ENCODE results near the gene ACLY. TPM values are rescaled to one million over a fixed set of nuclear protein-coding genes. Genes with fewer than 3 reads are reported as not detected.

Gene ACLY
- total RNA-seq (2022) (67.7 and 67.9 TPM in 2 replicates), Bru-seq, nascent RNA (percentile 63 among the genes with signal in this experiment), BruChase-seq, experiment 1, labeled RNA remaining after a 6-hour chase (percentile 87 among the genes with signal in this experiment), BruChase-seq, experiment 2, labeled RNA remaining after a 2-hour chase (percentile 76 among the genes with signal in this experiment)
- long read RNA-seq, full-length matches to known transcripts, result 89 of 147 reads
- long read RNA-seq, partial matches to known transcripts, result 40 of 147 reads
- long read RNA-seq, other reads (novel, unspliced or antisense), result 18 of 147 reads

DNA sequence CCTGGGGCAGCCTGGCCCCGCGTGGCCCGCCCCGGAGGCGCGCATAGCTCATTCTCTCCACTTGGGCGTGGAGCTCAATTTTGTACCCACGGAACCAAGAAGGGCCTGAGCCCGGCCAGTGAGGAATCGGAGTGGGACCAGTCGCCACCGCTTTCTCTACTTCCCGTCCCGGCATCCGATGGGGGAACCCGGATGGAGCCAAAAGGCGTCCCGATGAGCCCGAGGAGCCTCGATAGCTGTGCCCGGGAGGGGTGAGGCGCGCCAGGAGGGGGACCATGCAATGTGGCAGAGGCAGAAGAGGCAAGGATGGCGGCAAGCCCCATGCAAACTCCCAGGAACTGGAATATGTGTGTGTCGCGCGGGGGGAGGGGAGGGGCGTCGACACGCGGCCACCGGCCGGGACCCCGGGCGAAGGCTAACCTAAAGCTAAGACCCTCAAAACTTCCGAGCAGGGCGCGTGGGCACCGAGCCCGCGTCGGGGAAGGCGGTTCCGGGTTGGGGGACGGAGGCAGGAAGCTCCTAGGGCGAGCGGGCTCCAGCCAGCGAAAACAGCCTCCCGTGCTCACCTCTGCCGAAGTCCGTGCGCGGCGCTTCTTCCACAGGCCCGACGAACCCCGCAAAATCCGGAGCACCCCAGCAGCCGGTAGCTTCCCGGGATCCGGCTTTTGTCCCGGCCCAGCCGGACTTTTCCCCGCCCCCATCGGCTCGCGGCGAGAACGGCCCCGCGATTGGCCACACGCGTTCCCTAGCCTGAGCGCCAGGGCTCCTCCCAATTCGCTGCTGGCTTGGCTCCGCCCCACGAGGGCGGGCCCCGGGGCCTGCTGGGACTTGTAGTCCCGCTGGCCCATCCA is at the start of gene ACLY:
Gene ACLY, minus strand, starts transcription at position 638 of the 851 bp plus-strand sequence. CDS start 5,078 bp downstream, outside the sequence.
- H3K27ac Mint-ChIP-seq (ENCODE audit: low read depth, unreplicated experiment), result peak within 1 kb of the TSS; percentile 78
- TF ChIP-seq, protein P1, sequence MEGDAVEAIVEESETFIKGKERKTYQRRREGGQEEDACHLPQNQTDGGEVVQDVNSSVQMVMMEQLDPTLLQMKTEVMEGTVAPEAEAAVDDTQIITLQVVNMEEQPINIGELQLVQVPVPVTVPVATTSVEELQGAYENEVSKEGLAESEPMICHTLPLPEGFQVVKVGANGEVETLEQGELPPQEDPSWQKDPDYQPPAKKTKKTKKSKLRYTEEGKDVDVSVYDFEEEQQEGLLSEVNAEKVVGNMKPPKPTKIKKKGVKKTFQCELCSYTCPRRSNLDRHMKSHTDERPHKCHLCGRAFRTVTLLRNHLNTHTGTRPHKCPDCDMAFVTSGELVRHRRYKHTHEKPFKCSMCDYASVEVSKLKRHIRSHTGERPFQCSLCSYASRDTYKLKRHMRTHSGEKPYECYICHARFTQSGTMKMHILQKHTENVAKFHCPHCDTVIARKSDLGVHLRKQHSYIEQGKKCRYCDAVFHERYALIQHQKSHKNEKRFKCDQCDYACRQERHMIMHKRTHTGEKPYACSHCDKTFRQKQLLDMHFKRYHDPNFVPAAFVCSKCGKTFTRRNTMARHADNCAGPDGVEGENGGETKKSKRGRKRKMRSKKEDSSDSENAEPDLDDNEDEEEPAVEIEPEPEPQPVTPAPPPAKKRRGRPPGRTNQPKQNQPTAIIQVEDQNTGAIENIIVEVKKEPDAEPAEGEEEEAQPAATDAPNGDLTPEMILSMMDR (IDR thresholded peaks at IDR 0.05; ENCODE audit: unreplicated experiment), result no peak
- H3K9me3 Mint-ChIP-seq (ENCODE audit: unreplicated experiment), result no peaks in the 10 kb centered on the region
- H3K4me3 Mint-ChIP-seq (ENCODE audit: unreplicated experiment), result peak within 1 kb of the TSS; percentile 87
- CTCF ChIA-PET, result interaction anchor here (0.6 to 0.8 kb wide), 4 partner anchors 45 to 313 kb away, joined by 3 to 5 read pairs (median 3); no protein-coding TSS in a partner anchor
- H3K27me3 Mint-ChIP-seq (ENCODE audit: insufficient read depth, unreplicated experiment), result no peaks in the 10 kb centered on the region
- DNase-seq (ENCODE audit: unreplicated experiment), result peak; percentile 98
- intact Hi-C loops (cut with micrococcal nuclease), result no loop called here
- H3K4me1 Mint-ChIP-seq (ENCODE audit: insufficient read depth, unreplicated experiment), result peaks cover 30% of the 10 kb centered on the region
- POLR2A ChIA-PET, result interaction anchor here (0.7 to 6.0 kb wide), 31 partner anchors 10 to 1081 kb away, joined by 3 to 101 read pairs (median 4); partner anchors contain the start of genes CNP, DNAJC7, EIF1 and JUP
- TSS peak; percentile 66 for BruUV-seq (replicated peaks)
- peaks cover 13% of the 10 kb centered on the region for H3K36me3 Mint-ChIP-seq (ENCODE audit: insufficient read depth, unreplicated experiment)

DNA sequence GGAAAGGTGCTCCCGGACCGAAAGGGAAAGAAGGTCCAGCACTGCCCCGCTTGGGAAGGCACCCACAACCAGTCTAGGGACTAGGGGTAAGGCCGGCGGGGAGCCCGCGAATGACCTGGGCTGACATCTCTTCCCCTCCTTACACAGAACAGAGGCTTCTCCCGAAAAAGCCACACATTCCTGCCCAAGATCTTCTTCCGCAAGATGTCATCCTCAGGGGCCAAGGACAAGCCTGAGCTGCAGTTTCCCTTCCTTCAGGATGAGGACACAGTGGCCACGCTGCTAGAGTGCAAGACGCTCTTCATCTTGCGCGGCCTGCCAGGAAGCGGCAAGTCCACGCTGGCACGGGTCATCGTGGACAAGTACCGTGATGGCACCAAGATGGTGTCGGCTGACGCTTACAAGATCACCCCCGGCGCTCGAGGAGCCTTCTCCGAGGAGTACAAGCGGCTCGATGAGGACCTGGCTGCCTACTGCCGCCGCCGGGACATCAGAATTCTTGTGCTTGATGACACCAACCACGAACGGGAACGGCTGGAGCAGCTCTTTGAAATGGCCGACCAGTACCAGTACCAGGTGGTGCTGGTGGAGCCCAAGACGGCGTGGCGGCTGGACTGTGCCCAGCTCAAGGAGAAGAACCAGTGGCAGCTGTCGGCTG is 49.3 kb upstream of the ACLY start:
- H3K27me3 Mint-ChIP-seq (ENCODE audit: insufficient read depth, unreplicated experiment), result no peaks in the 10 kb centered on the region
- peak overlapping the region; percentile 79 for H3K4me3 Mint-ChIP-seq (ENCODE audit: unreplicated experiment)
- H3K4me1 Mint-ChIP-seq (ENCODE audit: insufficient read depth, unreplicated experiment), result peaks cover 25% of the 10 kb centered on the region
- CTCF ChIA-PET, result interaction anchor here (1.0 to 1.1 kb wide), 2 partner anchors 23 to 49 kb away, joined by 3 read pairs; partner anchors contain the start of gene DNAJC7
- TF ChIP-seq, protein P1 (IDR thresholded peaks at IDR 0.05; ENCODE audit: unreplicated experiment), result no peak
- H3K27ac Mint-ChIP-seq (ENCODE audit: low read depth, unreplicated experiment), result peak overlapping the region; percentile 70
- peak; percentile 29 for DNase-seq (ENCODE audit: unreplicated experiment)
- POLR2A ChIA-PET, result interaction anchor here (0.6 to 8.5 kb wide), 11 partner anchors 8 to 1160 kb away, joined by 3 to 138 read pairs (median 11); partner anchors contain the start of genes ACLY, DHX58, DNAJC7 and KAT2A
- intact Hi-C loops (cut with micrococcal nuclease), result loop anchor here (2.0 kb wide), 1 partner anchor 49 kb away; the partner anchor contains the start of gene DNAJC7
- no peaks in the 10 kb centered on the region for H3K9me3 Mint-ChIP-seq (ENCODE audit: unreplicated experiment)
- H3K36me3 Mint-ChIP-seq (ENCODE audit: insufficient read depth, unreplicated experiment), result peaks cover 53% of the 10 kb centered on the region
- BruUV-seq (replicated peaks), result no TSS peak

DNA sequence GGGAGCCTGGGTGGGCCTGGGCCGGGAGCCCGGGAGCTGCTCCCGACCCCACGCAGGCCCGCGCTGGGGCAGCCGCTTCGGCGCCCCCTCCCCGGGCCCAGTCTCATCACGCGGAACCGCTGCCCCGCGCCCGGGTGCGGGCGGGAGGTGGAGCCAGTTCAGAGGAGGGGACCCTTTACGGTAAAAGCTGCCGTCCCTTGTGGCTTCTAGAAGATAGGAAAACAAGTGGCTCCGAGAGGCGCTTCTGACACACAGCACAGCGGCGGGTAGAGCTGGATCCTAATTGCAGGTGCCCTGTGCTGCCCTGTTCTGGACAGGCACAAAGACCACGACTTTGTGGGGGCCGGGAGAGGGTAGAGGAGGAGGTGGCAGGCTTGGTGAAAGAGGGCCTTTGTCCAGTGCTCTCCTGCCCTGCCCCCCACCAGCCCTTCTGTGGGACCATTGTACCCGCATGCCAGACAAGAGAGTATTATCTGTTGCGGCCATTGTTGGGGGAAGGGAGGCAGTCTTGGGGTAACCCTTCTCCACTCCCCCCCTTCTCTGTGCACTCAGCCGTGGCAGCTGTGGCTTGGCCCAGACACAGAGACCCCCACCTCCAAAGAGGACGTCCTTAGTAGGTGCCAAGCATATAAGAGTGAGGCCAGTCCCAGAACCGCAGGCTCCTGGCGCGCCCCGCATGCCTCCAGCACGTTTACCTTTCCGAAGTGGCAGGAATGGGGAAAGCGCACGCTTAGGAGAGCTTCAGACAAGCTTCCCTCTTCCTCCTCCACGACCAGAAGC is 48.6 kb upstream of the ACLY start:
- ChIA-PET CTCF (interaction anchor here (1.1 kb wide), 1 partner anchor 50 kb away, joined by 3 read pairs; the partner anchor contains the start of gene DNAJC7), POLR2A (interaction anchor here (0.5 to 8.5 kb wide), 26 partner anchors 9 to 1159 kb away, joined by 3 to 138 read pairs (median 4); partner anchors contain the start of genes ACLY, CAVIN1, DHX58 and DNAJC7)
- peaks cover 46% of the 10 kb centered on the region for H3K36me3 Mint-ChIP-seq (ENCODE audit: insufficient read depth, unreplicated experiment)
- BruUV-seq (replicated peaks), result no TSS peak
- peak overlapping the region; percentile 70 for H3K27ac Mint-ChIP-seq (ENCODE audit: low read depth, unreplicated experiment)
- DNase-seq (ENCODE audit: unreplicated experiment), result peak; percentile 39
- TF ChIP-seq, protein P1 (IDR thresholded peaks at IDR 0.05; ENCODE audit: unreplicated experiment), result no peak
- peak overlapping the region; percentile 79 for H3K4me3 Mint-ChIP-seq (ENCODE audit: unreplicated experiment)
- no peaks in the 10 kb centered on the region for H3K9me3 Mint-ChIP-seq (ENCODE audit: unreplicated experiment)
- H3K27me3 Mint-ChIP-seq (ENCODE audit: insufficient read depth, unreplicated experiment), result no peaks in the 10 kb centered on the region
- intact Hi-C loops (cut with micrococcal nuclease), result loop anchor here (2.0 kb wide), 1 partner anchor 49 kb away; the partner anchor contains the start of gene DNAJC7
- H3K4me1 Mint-ChIP-seq (ENCODE audit: insufficient read depth, unreplicated experiment), result peaks cover 25% of the 10 kb centered on the region

Data from MCF 10A (cell line).